ES-I3 (cell line): Measurements from ENCODE around the gene NRIP3.
A peak's percentile ranks its signal among the peaks of the same experiment; 100 is the strongest.

Experiments
- H3K36me3 ChIP-seq: 2 replicates; pipeline ENCODE4 v1.6.1; 2013; ENCODE audit warnings: mild to moderate bottlenecking, low read length, control low read depth, moderate library complexity; ENCODE audit not compliant: insufficient read depth
- H3K4me1 ChIP-seq: 2 replicates; pipeline ENCODE4 v1.6.1; 2013; ENCODE audit warnings: mild to moderate bottlenecking, control low read depth, low read length; ENCODE audit not compliant: insufficient read depth
- H3K9ac ChIP-seq: 2 replicates; pipeline ENCODE4 v1.6.1; 2013; ENCODE audit warnings: low read depth, mild to moderate bottlenecking, low read length, moderate library complexity
- H3K9me3 ChIP-seq: 2 replicates; pipeline ENCODE4 v1.6.1; 2013; ENCODE audit warnings: mild to moderate bottlenecking, low read length, moderate library complexity; ENCODE audit not compliant: control insufficient read depth, insufficient read depth

Gene NRIP3

GRCh38 chr11:8971196-8971923, 32.4 kb downstream of the NRIP3 start:
- H3K4me1 ChIP-seq, result no peaks in the 10 kb centered on the region
- H3K36me3 ChIP-seq, result no peaks in the 10 kb centered on the region
- H3K9me3 ChIP-seq, result no peaks in the 10 kb centered on the region
- H3K9ac ChIP-seq, result no peak overlapping the region

- no peak overlapping the region for H3K9ac ChIP-seq
- peaks cover 4% of the 10 kb centered on the region; the same call in 1 of the 2 replicates for H3K4me1 ChIP-seq
- H3K9me3 ChIP-seq, result no peaks in the 10 kb centered on the region
Observed at GRCh38 chr11:8967184-8967583, 36.6 kb downstream of the NRIP3 start.

GRCh38 chr11:8964324-8965320, 39.2 kb downstream of the NRIP3 start, which contains the start of gene TMEM9B:
TSS of gene TMEM9B (minus strand) at chr11:8964442. CDS start at chr11:8964313, 129 bp downstream.
- Histone ChIP-seq H3K9ac (peak within 1 kb of the TSS; percentile 87), H3K9me3 (no peaks in the 10 kb centered on the region), H3K36me3 (no peaks in the 10 kb centered on the region), H3K4me1 (peaks cover 8% of the 10 kb centered on the region)

More at GRCh38 chr11:8967184-8967583, 36.6 kb downstream of the NRIP3 start:
- no peaks in the 10 kb centered on the region for H3K36me3 ChIP-seq

- Histone ChIP-seq H3K4me1 (peaks cover 13% of the 10 kb centered on the region), H3K9ac (peak overlapping the region; percentile 87), H3K9me3 (no peaks in the 10 kb centered on the region), H3K36me3 (no peaks in the 10 kb centered on the region)
Observed at GRCh38 chr11:8963569-8964323, 40.1 kb downstream of the NRIP3 start.

- Histone ChIP-seq H3K9ac (0 out of 2 replicates have a peak overlapping the region, but pooled peaks have one; percentile 87), H3K9me3 (no peaks in the 10 kb centered on the region), H3K4me1 (peaks cover 13% of the 10 kb centered on the region), H3K36me3 (no peaks in the 10 kb centered on the region)
Observed at GRCh38 chr11:8962841-8963240, 41.0 kb downstream of the NRIP3 start.

- no peaks in the 10 kb centered on the region for H3K36me3 ChIP-seq
- H3K9ac ChIP-seq, result no peak overlapping the region
- H3K4me1 ChIP-seq, result peaks cover 13% of the 10 kb centered on the region
- no peaks in the 10 kb centered on the region for H3K9me3 ChIP-seq
Observed at GRCh38 chr11:8961401-8961800, 42.4 kb downstream of the NRIP3 start.

GRCh38 chr11:8959546-8960166, 44.1 kb downstream of the NRIP3 start:
- H3K9me3 ChIP-seq, result no peaks in the 10 kb centered on the region
- no peak overlapping the region for H3K9ac ChIP-seq

GRCh38 chr11:8956860-8957259, 46.9 kb downstream of the NRIP3 start:
- Histone ChIP-seq H3K9me3 (no peaks in the 10 kb centered on the region), H3K9ac (no peak overlapping the region), H3K36me3 (no peaks in the 10 kb centered on the region), H3K4me1 (peaks cover 8% of the 10 kb centered on the region)

More at GRCh38 chr11:8959546-8960166, 44.1 kb downstream of the NRIP3 start:
- Histone ChIP-seq H3K4me1 (peaks cover 13% of the 10 kb centered on the region), H3K36me3 (no peaks in the 10 kb centered on the region)

- Histone ChIP-seq H3K9me3 (no peaks in the 10 kb centered on the region), H3K9ac (no peak overlapping the region), H3K36me3 (no peaks in the 10 kb centered on the region), H3K4me1 (no peaks in the 10 kb centered on the region)
Observed at GRCh38 chr11:8948886-8949285, 54.9 kb downstream of the NRIP3 start.

GRCh38 chr11:8947230-8947943, 56.4 kb downstream of the NRIP3 start:
- no peaks in the 10 kb centered on the region for H3K36me3 ChIP-seq

GRCh38 chr11:8942518-8943066, 61.2 kb downstream of the NRIP3 start, which contains the start of gene ASCL3:
TSS of gene ASCL3 (minus strand) at chr11:8943016. CDS start at chr11:8938161, 4,855 bp downstream.
- no peaks in the 10 kb centered on the region; the same call in 1 of the 2 replicates for H3K4me1 ChIP-seq
- no peak within 1 kb of the TSS for H3K9ac ChIP-seq
- no peaks in the 10 kb centered on the region for H3K9me3 ChIP-seq
- H3K36me3 ChIP-seq, result no peaks in the 10 kb centered on the region

More at GRCh38 chr11:8947230-8947943, 56.4 kb downstream of the NRIP3 start:
- Histone ChIP-seq H3K4me1 (no peaks in the 10 kb centered on the region), H3K9me3 (no peaks in the 10 kb centered on the region), H3K9ac (no peak overlapping the region)

- Histone ChIP-seq H3K9me3 (no peaks in the 10 kb centered on the region), H3K36me3 (no peaks in the 10 kb centered on the region), H3K9ac (no peak overlapping the region), H3K4me1 (no peaks in the 10 kb centered on the region; the same call in 1 of the 2 replicates)
Observed at GRCh38 chr11:8941341-8942103, 62.3 kb downstream of the NRIP3 start.
